Hematopoietic multipotent progenitor cell treated with erythropoietin and hydrocortisone succinate and interleukin-3 and kit ligand, for 8 days (in vitro differentiated cells): ENCODE measurements around the gene KIRREL1.

Experiments used
- DNase-seq: peaks from one replicate; pipeline ENCODE4 v3.0.0-alpha.2; 2015

KIRREL1 gene

GRCh38 chr1:158149175-158149574 is 155.7 kb downstream of the KIRREL1 start:
- DNase-seq: no peak
